Right renal cortex interstitium (tissue), 3 donors: ENCODE data around the gene TMPRSS3. TPM values are rescaled to one million over a fixed set of nuclear protein-coding genes. Genes with fewer than 3 reads are reported as not detected.

Experiments used
- DNase-seq, 3 donors: peaks; one replicate each; pipeline ENCODE4 v3.0.0-alpha.2; 2013; ENCODE audit warnings: low read depth in 3 of 3, low spot score in 2 of 3
- polyA plus RNA-seq, 3 donors: library from polyadenylated mRNA; unstranded; fragments of 120-200 nt; gene quantifications; one replicate each; pipeline ENCODE4 v1.2.1, GENCODE V29; 2013; ENCODE audit not compliant: insufficient read length in 3 of 3

Gene TMPRSS3
- polyA plus RNA-seq, 3 donors = 1.8 to 2.4 (median 2.1) TPM

- no peak for DNase-seq
Observed at GRCh38 chr21:42374864-42375499, 20.9 kb downstream of the TMPRSS3 start.

- no peak for DNase-seq
Observed at GRCh38 chr21:42374457-42374856, 21.4 kb downstream of the TMPRSS3 start.

GRCh38 chr21:42373908-42374455 lies 21.9 kb downstream of the TMPRSS3 start:
- DNase-seq = no peak

GRCh38 chr21:42373196-42373907 lies 22.5 kb downstream of the TMPRSS3 start:
- DNase-seq = no peak

GRCh38 chr21:42370894-42371654 lies 24.8 kb downstream of the TMPRSS3 start:
- DNase-seq = no peak

- no peak for DNase-seq
Observed at GRCh38 chr21:42369821-42370220, 26.0 kb downstream of the TMPRSS3 start.

GRCh38 chr21:42367367-42368165 lies 28.3 kb downstream of the TMPRSS3 start:
- DNase-seq = no peak

GRCh38 chr21:42366292-42367010 lies 29.4 kb downstream of the TMPRSS3 start, which contains the start of gene TFF1:
TFF1 (minus strand) TSS chr21:42366535; CDS start chr21:42366495, 40 bp downstream.
- no peak for DNase-seq

GRCh38 chr21:42365770-42366169 lies 30.1 kb downstream of the TMPRSS3 start:
- no peak for DNase-seq

GRCh38 chr21:42364304-42364865 lies 31.5 kb downstream of the TMPRSS3 start:
- DNase-seq = no peak

GRCh38 chr21:42363312-42363711 lies 32.5 kb downstream of the TMPRSS3 start:
- no peak for DNase-seq

- no peak for DNase-seq
Observed at GRCh38 chr21:42362700-42363099, 33.2 kb downstream of the TMPRSS3 start.

- no peak for DNase-seq
Observed at GRCh38 chr21:42362198-42362597, 33.7 kb downstream of the TMPRSS3 start.

GRCh38 chr21:42361286-42361685 lies 34.6 kb downstream of the TMPRSS3 start:
- DNase-seq = no peak

- no peak for DNase-seq
Observed at GRCh38 chr21:42360317-42360716, 35.5 kb downstream of the TMPRSS3 start.

- no peak for DNase-seq
Observed at GRCh38 chr21:42358937-42359336, 36.9 kb downstream of the TMPRSS3 start.

GRCh38 chr21:42358261-42358660 lies 37.6 kb downstream of the TMPRSS3 start:
- no peak for DNase-seq

GRCh38 chr21:42357307-42357706 lies 38.5 kb downstream of the TMPRSS3 start:
- DNase-seq = no peak

- DNase-seq = no peak
Observed at GRCh38 chr21:42356650-42357049, 39.2 kb downstream of the TMPRSS3 start.
